SK-N-SH (cell line): Measurements from ENCODE around the gene LRRC10B.

ENCODE experiments used
- CHD2 ChIP-seq: fragments of 150-350 bp; IDR thresholded peaks from 2 replicates; pipeline ENCODE4 v1.6.1; 2018; ENCODE audit warnings: low read length; ENCODE audit not compliant: partially characterized antibody
- CTCF ChIP-seq: fragments of 200-600 bp; sonication (generic); IDR thresholded peaks from 2 replicates; pipeline ENCODE4 v1.6.1; 2017; ENCODE audit warnings: antibody characterized with exemption, mild to moderate bottlenecking, moderate library complexity
- EP300 ChIP-seq, 2 experiments: IDR thresholded peaks; 2 replicates each; pipeline versions ENCODE4 v1.4.0 to v1.6.1; 2012; ENCODE audit warnings: borderline replicate concordance in 1 of 2, low read depth in 1 of 2, low read length in 1 of 2
- EZH2phosphoT487 ChIP-seq: fragments of 200-600 bp; sonication (generic); IDR thresholded peaks from 2 replicates; pipeline ENCODE4 v1.6.1; 2017; ENCODE audit warnings: low read depth, mixed run types, mild to moderate bottlenecking, antibody characterized with exemption, moderate library complexity, borderline replicate concordance
- FOSL2 ChIP-seq: IDR thresholded peaks from 2 replicates; pipeline ENCODE4 v1.4.0; 2012; ENCODE audit warnings: low read depth, mild to moderate bottlenecking, moderate library complexity, borderline replicate concordance
- FOXM1 ChIP-seq: IDR thresholded peaks from 2 replicates; pipeline ENCODE4 v1.4.0; 2012; ENCODE audit warnings: low read depth, mild to moderate bottlenecking
- IRF3 ChIP-seq: fragments of 150-350 bp; IDR thresholded peaks from 2 replicates; pipeline ENCODE4 v1.6.1; 2016; ENCODE audit warnings: mild to moderate bottlenecking, low read depth, low read length
- NRF1 ChIP-seq: IDR thresholded peaks from 2 replicates; pipeline ENCODE4 v1.6.1; 2012; ENCODE audit warnings: low read depth, mild to moderate bottlenecking, low read length
- POLR2AphosphoS5 ChIP-seq: IDR thresholded peaks from 2 replicates; pipeline ENCODE4 v1.6.1; 2012; ENCODE audit warnings: low read depth, low read length
- REST ChIP-seq: IDR thresholded peaks from 2 replicates; pipeline ENCODE4 v1.6.1; 2012; ENCODE audit warnings: mild to moderate bottlenecking, low read depth, low read length, moderate library complexity
- SMC3 ChIP-seq: IDR thresholded peaks from 2 replicates; pipeline ENCODE4 v1.6.1; 2012; ENCODE audit warnings: low read depth, low read length, improper control_type of control experiment
- TAF1 ChIP-seq: IDR thresholded peaks from 2 replicates; pipeline ENCODE4 v1.6.1; 2012; ENCODE audit warnings: low read depth, mild to moderate bottlenecking, low read length, moderate library complexity, borderline replicate concordance
- USF2 ChIP-seq: fragments of 150-350 bp; IDR thresholded peaks from 2 replicates; pipeline ENCODE4 v1.6.1; 2017; ENCODE audit warnings: antibody characterized with exemption, low read length, low read depth, borderline replicate concordance
- ZBTB33 ChIP-seq: IDR thresholded peaks from 2 replicates; pipeline ENCODE4 v1.4.0; 2012; ENCODE audit warnings: low read depth, borderline replicate concordance

- TF ChIP-seq TAF1 = no peak
- TF ChIP-seq POLR2AphosphoS5 = no peak
- TF ChIP-seq CTCF = peak; percentile 48
- no peak for TF ChIP-seq SMC3
- no peak for TF ChIP-seq CHD2
- no peak for TF ChIP-seq FOXM1
- TF ChIP-seq EZH2phosphoT487 = no peak
- TF ChIP-seq EP300 (IDR thresholded peaks at IDR 0.05; ENCODE audit: borderline replicate concordance in 1 of 2, low read depth in 1 of 2, low read length in 1 of 2) = no peak
- TF ChIP-seq NRF1 = no peak
- no peak for TF ChIP-seq ZBTB33
- TF ChIP-seq FOSL2 = no peak
- TF ChIP-seq REST = no peak
- TF ChIP-seq IRF3 = no peak
- no peak for TF ChIP-seq USF2
These were observed 26.0 kb upstream of the LRRC10B start for GRCh38 chr11:61482513-61482912.
